GM19438 (cell line): ENCODE results near the gene PCNA.
A peak's percentile ranks its signal among the peaks of the same experiment; 100 is the strongest.

ENCODE experiments used
- ATAC-seq: cut with Tn5 transposase; IDR thresholded peaks from one replicate; pipeline ENCODE4 v1.9.1; 2021; ENCODE audit warnings: low read depth; ENCODE audit not compliant: unreplicated experiment

PCNA gene

DNA sequence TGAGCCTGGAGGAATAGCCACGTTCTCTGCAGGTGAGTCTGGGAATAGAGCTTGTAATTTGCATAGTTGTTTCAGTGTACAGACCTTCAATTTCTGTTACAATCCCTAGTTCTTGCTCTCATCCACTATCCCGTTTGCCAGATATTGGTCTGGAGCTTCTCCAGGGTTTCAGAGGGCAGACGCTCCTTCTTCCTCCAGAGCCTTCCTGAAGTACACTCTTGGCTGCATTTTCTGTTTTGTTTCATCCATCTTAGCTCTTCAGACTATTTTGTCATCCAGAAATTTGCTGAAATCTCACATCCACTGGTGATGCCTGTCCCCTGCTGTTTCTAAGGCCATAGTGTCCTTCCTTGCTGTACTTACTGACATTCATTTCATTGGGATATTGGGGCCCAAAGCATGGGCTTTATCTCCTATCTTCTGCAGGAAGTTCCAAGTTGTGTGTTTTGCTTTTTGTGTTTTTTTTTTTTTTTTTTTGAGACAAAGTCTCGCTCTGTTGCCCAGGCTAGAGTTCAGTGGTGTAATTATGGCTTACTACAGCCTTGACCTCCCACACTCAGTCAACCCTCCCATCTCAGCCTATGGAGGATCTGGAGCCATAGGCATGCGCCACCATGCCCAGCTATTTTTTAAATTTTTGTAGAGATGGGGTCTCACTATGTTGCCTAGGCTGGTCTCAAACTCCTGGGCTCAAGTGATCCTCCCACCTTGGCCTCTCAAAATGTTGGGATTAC is 25.8 kb upstream of the PCNA start:
- ATAC-seq = no peak

DNA sequence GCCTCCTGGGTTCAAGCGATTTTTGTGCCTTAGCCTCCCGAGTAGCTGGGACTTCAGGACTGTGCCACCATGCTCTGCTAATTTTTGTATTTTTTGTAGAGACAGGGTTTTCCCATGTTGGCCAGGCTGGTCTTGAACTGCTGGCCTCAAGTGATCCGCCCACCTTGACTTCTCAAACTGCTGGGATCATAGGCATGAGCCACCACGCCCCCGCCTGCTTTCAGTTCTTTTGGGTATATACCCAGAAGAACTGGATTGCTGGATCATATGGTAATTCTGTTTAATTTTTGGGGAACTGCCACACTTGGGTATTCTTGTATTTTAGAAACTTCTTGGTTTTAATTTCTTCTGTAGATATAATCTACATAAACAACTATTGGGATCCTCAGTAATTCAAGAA is 24.1 kb upstream of the PCNA start:
- ATAC-seq = no peak

DNA sequence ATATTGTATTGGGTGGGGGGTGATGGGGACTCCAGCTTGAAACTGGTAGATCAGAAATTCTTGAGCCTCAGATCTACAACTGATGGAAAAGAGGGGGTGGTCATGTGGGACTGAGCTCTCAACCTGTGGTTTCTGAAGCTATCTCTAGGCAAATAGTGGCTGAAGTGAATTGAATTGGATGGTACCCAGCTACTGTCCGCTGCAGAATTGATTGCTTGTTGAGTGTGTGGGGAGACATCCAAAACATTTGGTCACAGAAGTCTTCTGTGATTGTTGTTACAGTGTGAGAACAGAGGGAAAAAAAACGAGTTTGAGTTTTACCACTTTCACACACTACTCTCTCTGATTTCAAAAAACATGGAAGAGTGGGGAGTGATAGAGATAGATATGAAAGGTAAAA is 21.9 kb upstream of the PCNA start:
- no peak for ATAC-seq

DNA sequence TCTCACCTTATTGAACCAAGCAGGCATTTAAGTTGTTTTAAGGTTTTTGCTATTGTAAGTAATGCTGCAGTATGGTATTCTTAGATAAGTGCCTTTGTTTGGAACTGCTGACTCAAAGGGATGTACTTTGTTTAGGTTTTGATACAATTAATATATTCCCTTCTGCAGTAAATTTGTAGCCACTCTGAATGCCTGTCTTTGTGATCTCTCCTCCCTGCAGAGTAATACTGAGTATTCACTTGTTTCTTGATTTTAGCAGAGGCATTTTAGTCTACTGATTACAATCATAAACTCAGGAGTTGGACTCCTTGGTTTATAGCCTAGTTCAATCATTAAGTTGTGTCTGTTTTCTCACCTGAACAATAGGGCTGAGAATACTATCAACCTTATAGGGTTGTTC is 20.4 kb upstream of the PCNA start:
- ATAC-seq = no peak

DNA sequence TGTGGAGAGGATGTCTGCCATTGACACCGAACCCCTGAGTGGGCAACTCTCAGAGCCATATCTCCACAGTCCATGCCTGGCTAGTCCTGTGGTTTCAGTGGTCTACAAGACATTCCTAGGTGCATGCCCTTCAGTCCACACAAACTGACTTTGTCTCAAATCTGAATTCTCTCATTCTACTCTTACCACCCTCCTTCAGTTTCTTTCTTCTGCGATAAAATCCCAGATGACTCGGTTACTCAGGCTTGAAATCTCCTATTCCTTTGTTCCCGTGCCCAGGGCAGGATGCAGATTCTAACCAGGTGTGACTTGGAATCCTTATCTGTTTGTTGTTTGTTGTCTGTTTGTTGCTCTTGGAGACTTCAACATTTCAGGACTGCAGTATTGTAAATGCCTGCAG is 16.3 kb upstream of the PCNA start:
- no peak for ATAC-seq

DNA sequence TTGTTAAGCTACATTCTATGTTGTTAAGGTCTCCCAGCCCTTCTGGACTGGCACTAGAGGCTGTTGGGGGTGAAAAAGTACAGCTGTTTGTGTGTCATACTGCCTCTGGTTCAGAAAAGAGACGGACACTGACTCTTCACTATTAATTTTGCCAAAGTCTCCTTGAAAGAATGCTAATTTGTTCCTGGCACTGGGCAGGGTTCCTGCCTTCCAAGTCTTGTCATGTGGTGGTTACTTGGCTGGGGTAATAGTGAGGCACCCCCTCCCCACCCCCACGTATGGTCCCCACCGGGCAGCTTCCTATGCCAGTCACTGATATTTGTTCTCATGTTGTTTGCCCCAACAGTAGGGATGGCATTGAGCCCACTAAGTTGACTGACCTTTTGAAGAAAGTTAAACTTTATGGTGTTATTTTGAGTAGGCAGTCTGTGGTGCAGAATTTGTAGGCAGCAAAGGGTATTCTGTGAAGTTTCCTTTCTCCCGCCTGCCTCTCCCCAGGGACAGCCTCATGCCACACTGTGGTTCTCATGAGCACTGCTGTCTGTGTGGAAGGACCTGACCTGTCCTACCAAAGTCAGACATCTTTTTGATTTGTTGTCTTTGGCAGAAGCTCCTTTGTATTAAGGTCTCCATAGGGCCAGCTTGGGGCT is 15.7 kb upstream of the PCNA start:
- ATAC-seq = no peak

DNA sequence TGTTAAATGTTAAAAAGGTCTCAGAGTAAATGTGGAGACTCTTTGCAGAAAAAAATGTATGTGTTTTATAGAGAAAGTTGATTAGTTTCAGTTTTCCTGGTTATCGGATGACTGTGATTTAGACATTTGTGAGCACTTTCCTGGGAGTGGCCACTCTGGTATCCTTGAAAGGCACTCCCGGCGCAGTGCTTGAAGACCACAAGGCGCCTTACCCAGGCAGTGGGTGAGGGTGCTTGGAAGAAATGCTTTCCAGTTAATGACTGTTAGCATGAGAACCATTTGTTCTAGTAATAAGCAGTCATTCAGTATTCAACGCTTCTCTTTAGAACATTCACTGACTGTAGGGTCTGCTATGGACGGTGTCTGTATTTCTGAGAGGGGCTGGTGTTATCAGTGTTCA is 14.2 kb upstream of the PCNA start:
- ATAC-seq = no peak

DNA sequence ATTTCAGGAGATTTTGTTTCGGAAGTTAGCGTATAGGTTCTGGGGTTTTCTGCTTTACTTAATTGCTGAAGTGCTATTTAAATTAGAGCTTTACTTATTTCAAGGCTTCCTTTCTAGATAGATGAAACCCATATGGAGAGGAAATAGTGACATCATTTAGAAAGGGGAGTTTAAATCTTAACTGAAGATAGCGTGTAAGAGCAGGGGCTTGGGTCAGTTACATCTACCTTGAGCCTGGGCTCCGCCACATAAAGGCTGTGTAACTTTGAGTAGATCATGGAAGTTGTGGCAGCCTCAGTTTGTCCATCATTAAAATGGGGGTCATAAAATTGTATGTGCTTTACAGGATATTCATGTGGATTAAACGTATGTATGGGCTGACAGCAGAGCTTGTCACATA is 11.7 kb upstream of the PCNA start:
- no peak for ATAC-seq

DNA sequence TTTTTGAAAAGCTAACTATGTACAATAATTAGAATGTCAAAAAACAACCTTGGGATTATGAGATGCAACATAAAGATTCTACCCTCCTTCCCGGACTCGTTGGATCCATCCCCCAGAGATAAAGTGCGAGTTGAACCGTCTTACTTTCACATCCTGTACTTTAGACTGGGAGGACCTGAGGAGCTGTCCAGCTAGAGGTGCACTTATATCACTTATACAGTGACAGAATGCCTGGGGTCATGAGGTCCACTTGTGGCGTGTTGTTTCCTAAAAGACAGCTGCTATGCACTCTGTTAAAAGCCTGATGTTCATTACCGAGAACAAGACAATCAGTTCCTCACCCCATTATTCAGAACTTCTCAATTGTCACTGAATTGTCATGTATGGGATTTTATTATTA is 9.1 kb upstream of the PCNA start:
- ATAC-seq = no peak

DNA sequence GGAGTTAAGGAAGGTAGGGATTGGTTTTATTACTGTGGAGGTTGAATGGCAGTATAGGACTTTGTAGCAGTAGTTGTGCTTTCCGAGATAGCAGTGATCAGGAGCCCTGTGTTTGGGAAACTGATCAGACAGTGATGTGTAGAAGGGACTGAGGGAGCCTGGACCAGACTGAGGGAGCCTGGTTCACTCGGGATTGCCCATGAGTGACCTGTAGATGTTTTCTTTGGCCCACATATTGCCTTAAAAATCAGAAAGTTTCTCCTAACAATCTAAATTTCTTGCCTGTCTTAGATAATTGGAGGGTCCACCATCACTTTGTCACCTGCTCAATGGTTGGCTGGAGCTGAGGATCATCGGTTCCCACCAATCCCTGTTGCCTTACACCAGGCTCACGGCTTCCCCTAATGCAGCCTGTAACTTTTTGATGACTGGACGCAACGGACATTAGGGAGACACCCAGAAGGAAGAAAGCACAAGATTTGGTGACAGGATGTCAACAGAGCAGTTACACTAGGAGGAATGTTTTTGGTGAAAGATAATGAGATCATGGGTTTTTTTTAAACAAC is 8.2 kb upstream of the PCNA start:
- no peak for ATAC-seq

DNA sequence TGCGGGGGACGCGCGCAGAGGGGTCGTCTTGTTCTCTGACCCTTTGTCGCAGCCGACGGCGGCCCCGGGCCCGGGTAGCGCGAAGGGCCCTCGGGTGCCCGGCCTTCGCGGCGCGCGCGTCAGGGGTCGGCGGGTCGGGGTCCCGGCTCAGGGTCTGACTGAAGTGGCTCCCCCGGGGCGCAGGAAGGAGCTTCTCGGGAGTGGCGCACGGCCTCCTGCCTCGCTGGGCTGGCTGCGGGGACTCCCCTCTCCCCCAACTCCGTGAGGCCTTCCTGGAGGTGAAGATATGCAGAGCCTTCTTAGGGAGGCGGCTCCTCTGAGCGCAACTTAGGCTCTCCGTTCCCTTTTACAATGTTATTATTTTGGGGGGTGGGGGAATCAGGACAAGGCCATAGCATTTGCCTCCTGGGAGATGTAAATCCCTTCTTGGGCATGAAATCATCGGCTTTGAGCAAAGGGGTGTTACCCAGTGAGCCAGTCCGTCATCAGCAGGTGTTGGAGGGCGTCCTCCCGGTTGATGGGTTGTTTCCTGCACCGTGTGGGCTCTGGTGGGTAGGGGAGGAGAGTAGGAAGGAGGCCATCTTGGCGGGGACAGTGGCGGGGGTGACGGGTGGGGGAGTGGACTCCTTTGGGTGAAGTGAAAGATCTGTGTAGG is 7.6 kb upstream of the PCNA start:
- peak; percentile 29 for ATAC-seq

DNA sequence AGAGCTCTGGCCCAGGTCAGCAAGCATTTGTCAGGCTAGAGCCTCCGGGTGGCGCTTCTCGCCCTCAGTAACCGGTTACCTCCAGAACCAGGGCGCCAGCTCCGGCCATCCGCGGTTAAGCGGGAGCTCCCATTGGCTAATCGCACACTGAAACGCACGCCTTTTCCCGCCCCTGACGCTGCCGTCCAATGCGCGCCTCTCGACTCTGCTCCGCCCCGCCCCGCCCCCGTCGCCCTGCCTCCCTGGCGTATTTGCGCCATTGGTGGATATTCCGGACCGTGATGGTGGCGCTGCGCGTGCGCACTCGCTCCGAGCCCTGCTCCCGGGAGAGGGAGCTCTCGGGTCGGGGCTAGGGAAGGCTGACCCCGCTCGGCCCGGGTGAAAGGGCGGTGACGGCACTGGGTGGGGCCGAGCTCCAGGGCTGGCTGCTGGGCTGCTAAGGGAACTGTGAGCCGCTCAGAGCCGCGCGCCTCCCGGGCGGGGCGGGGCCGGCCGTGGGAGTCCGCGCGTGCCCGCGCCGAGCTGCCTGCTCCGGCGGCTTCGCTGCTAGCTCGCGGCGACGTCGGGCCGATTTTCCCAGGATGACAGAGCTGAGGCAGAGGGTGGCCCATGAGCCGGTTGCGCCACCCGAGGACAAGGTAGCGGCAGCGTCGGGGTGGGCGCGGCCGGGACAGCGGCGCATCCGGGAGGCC is 6.9 kb upstream of the PCNA start, which contains the start of gene CDS2:
Gene CDS2 (plus strand): TSS at position 497 of the 692 bp plus-strand sequence. CDS start 85 bp downstream, at position 582.
- ATAC-seq = peak; percentile 88

DNA sequence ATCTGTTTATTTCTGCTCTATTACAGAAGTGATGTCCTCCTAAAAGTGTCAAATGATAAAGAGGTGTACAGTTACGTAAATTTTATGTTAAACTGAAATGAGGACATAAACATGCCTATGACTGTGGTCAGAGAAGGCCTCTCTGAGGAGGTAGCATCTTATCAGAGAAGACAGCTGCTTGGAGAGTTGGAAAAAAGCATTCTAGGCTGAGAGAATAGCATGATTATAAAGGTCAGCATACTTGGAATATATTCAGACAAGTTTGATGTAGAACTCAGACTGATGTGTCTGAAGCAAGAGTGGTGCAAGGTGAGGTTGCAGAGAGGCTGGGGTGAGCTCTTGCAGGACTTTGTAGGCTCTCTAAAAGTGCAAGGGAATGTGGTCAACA is 3.1 kb upstream of the PCNA start:
- ATAC-seq = no peak

DNA sequence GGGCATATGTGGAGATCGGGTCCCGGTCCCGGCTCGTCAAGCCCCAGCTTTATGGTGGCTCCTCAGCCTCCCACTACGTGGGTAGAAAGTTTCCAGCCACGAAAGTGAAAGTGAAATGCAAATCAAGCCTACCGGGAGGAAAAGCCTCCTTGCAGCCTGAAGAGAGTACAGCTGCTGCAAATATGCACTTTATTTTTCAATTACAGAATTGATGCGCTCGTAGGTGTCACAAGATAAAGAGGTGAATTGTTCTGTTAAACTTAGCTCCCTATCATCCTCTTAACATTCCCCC is 373 bp upstream of the PCNA start:
- ATAC-seq = no peak

DNA sequence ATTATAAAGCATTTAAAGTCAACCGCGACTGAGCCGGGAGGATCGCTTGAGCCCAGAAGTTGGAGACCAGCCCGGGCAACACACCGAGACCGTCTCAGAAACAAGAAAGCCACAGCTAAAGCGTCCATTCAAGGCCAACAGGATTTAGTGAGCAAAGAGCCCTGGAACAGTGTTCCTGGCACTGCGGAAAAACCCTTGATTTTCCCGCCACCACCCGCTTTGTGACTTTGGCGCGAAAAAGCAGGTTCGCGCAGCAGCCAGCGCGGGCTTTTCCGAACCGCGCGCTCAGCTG is 669 bp downstream of the PCNA start:
- no peak for ATAC-seq

DNA sequence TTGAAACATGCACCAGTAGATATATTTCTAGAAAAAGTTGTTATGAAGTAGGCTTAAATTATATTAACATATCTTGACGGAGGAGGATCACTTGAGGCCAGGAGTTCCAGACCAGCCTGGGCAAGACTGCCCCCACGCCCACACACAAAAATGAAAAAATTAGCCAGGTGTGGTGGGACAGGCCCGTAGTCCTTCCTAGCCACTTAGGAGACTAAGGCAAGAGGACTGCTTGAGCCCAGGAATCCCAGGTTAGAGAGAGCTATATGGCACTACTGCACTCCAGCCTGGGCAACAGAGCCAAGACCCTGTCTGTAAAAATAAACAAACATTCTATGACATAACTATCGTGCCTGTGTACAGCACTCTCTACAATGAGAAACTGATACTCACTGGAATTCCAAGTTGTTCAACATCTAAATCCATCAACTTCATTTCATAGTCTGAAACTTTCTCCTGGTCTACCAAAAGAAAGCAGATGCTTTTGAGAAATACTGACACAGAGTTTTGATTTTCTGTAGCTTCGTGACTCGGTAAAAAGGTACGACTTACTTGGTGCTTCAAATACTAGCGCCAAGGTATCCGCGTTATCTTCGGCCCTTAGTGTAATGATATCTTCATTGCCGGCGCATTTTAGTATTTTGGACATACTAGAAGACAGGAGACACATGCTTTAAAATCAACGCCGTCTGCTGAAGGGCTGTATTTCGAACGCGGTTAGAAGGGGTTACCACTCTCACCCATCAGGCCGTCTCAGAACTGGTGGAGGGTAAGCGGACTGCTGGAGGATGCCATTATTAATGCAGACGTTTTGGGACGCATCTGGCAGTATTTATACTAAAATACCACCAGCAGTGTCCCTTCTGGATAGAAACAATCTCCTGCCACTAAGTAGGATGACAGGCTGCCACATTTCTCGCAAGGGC is 1.3 kb downstream of the PCNA start:
- ATAC-seq = no peak

DNA sequence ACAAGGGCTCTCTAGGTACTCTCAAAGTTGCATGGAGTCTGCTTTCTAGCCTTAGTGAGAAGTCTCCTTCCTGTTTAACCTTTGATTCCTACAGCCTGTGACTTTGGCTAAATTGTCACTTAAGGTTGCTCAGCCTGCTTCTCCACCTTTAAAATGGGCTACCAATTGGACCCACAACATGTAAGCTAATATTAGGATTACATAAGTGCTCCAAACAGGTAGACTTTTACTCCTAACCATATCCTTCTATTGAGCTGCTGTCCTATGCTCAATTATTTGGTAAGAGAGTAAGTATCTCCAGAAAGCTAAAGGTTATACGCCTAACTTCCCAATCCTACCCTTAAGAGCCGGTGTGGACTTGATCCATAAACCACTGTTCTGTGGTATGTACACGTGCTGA is 2.9 kb downstream of the PCNA start:
- no peak for ATAC-seq

DNA sequence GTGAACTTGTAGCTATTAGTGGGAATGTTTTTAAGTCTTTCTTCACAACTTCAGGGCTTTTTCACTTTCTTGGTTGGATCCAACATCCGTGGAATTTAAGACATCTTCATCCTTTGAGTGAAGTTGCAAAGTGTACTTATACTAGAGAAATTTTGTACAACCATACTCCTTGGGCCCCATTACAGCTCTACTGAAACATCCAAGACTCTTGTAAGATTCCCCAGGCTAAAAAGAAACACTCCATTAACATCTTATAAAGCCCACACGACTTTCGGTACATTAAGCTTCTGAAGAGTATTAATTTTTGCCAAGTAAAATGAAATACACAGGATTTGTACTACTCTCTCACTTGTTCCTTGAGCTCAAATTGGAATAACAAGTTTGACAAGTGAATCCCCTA is 5.4 kb downstream of the PCNA start:
- no peak for ATAC-seq

DNA sequence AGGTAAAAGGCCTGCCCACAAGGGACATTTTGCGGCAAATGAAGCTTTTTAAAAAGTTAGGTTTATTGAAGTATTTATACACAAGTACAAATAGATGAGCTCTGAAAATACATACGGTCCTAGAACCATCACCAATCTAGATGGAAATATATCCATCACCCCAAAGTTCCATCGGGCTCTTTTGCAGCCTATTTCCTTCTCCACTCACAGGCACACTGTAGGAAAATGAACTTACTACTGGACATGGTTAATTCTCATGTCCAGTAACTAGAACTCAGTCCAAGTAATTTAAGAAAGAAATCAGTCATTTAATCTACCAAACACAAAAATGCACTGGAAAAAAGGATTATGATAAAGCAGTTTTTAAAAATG is 6.2 kb downstream of the PCNA start:
- ATAC-seq = no peak

DNA sequence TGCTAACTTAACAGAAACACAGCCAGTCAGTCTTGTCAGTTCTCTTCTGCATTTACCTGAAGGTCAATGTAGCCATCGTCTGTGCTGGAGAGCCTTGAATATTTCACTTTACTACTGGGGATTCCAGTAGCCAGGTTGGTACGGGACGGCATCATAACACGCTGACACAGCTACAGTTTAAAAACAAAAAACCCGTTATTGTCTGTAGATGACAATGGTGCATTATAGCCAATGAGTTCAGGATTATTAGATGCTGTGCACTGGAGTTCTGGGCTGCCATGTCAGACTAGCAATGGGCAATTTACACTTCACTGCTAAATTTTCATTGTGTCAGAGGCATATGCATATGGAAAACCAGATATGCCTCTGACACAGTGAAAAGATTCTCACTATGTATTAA is 10.5 kb downstream of the PCNA start:
- ATAC-seq = no peak

DNA sequence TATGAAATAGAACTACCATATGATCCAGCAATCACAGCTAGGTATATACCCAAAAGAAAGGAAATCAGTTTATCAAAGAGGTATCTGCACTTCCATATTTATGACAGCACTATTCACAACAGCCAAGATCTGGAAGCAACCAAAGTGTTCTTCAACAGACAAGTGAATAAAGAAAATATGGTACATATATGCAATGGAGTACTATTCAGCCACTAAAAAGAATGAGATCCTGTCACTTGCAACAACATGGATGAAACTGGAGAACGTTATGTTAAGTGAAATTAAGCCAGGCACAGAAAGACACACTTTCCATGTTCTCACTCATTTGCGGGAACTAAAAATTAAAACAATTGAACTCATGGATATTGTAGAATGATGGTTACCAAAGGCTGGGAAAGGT is 15.3 kb downstream of the PCNA start:
- no peak for ATAC-seq
